Thymus (tissue), 11 donors: ENCODE data around the gene DIO3. TPM values are rescaled to one million over a fixed set of nuclear protein-coding genes. Genes with fewer than 3 reads are reported as not detected.
A peak's percentile ranks its signal among the peaks of the same experiment; 100 is the strongest.

Source experiments
- DNase-seq, 9 donors: peaks; one replicate each; pipeline ENCODE4 v3.0.0-alpha.2; 2013; ENCODE audit warnings: low spot score in 9 of 9, low read depth in 6 of 9, missing footprints in 1 of 9
- H3K27ac ChIP-seq, 2 donors: one replicate each; pipeline ENCODE4 v1.5.1; 2013; ENCODE audit warnings: control low read depth in 1 of 2, low read depth in 1 of 2, low read length in 1 of 2, mild to moderate bottlenecking in 1 of 2, moderate library complexity in 1 of 2
- H3K27me3 ChIP-seq, 2 donors: one replicate each; pipeline ENCODE4 v1.5.1; 2013; ENCODE audit warnings: low read length in 1 of 2; ENCODE audit not compliant: control insufficient read depth in 2 of 2, insufficient read depth in 1 of 2
- H3K36me3 ChIP-seq, 2 donors: one replicate each; pipeline ENCODE4 v1.5.1; 2013; ENCODE audit warnings: low read length in 1 of 2, mild to moderate bottlenecking in 1 of 2, moderate library complexity in 1 of 2; ENCODE audit not compliant: control insufficient read depth in 2 of 2, insufficient read depth in 2 of 2
- H3K4me1 ChIP-seq, 2 donors: one replicate each; pipeline ENCODE4 v1.5.1; 2013; ENCODE audit warnings: low read length in 2 of 2; ENCODE audit not compliant: control insufficient read depth in 2 of 2, insufficient read depth in 2 of 2
- H3K4me3 ChIP-seq, 2 donors: one replicate each; pipeline ENCODE4 v1.5.1; 2013; ENCODE audit warnings: low read length in 2 of 2, control low read depth in 1 of 2, mild to moderate bottlenecking in 1 of 2
- H3K9me3 ChIP-seq, 2 donors: one replicate each; pipeline ENCODE4 v1.5.1; 2013; ENCODE audit warnings: low read length in 1 of 2, mild to moderate bottlenecking in 1 of 2; ENCODE audit not compliant: control insufficient read depth in 2 of 2, insufficient read depth in 1 of 2
- WGBS: extraction: QIAGEN DNeasy Blood & Tissue Kit; methylation state at CpG from one replicate; pipeline ENCODE4 v1.1.7; 2013; 5-methylcytosine and 5-hydroxymethylcytosine counted together
- polyA plus RNA-seq: library from polyadenylated mRNA; stranded (reverse); fragments of 200-250 nt; gene quantifications from one replicate; pipeline ENCODE4 v1.2.3, GENCODE V29; 2013
- total RNA-seq: library from RNA; stranded (reverse); fragments of 120-200 nt; gene quantifications from one replicate; pipeline ENCODE4 v1.2.4, GENCODE V29; 2013
- donor health status: healthy.

Gene DIO3
- total and polyA plus RNA-seq, 2 donors: 0.24 to 0.84 TPM

DNA sequence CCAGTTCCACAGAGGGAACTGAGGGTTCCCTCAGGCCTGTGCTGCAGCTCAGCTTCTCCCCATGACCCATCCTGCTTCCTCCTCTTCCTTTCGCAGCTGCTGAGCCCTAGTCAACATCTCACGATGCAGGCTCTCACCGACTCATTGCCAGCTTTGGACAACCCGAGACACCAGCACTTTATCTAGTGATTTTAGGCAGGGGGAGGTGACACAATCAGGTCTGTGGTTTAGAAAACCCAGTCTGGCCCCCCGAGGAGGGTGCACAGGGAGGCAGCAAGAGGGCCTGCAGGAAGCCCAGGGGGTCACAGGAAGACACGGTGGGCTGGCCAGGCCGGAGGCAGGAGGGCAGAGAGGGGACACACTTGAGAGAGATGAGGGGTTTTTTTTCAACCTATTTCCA lies 35.4 kb downstream of the DIO3 start:
- no peak for DNase-seq
- H3K4me3 ChIP-seq: no peak overlapping the region
- H3K9me3 ChIP-seq: peaks cover 0 to 22% of the 10 kb centered on the region in 2 donors
- H3K36me3 ChIP-seq: no peaks in the 10 kb centered on the region
- peak overlapping the region; percentile 17 to 70 for H3K27ac ChIP-seq
- H3K4me1 ChIP-seq: peaks cover 5 to 11% of the 10 kb centered on the region in 2 donors
- H3K27me3 ChIP-seq: no peaks in the 10 kb centered on the region
- WGBS: 28% methylated on average over 7 of the region's 7 CpGs

GRCh38 chr14:101598159-101598558 lies 36.9 kb downstream of the DIO3 start:
- Histone ChIP-seq H3K27me3 (no peaks in the 10 kb centered on the region), H3K27ac (no peak overlapping the region), H3K9me3 (peaks cover 0 to 22% of the 10 kb centered on the region in 2 donors), H3K4me3 (no peak overlapping the region), H3K36me3 (no peaks in the 10 kb centered on the region), H3K4me1 (peaks cover 5 to 11% of the 10 kb centered on the region in 2 donors)
- DNase-seq: no peak
- 97% methylated on average over 6 of the region's 6 CpGs for whole genome bisulfite sequencing

GRCh38 chr14:101598571-101599233 lies 37.4 kb downstream of the DIO3 start:
- Histone ChIP-seq H3K4me1 (peaks cover 5 to 11% of the 10 kb centered on the region in 2 donors), H3K27ac (no peak overlapping the region), H3K9me3 (peaks cover 0 to 22% of the 10 kb centered on the region in 2 donors), H3K36me3 (no peaks in the 10 kb centered on the region), H3K4me3 (no peak overlapping the region), H3K27me3 (no peaks in the 10 kb centered on the region)
- DNase-seq: no peak
- 84% methylated on average over 9 of the region's 9 CpGs for WGBS

GRCh38 chr14:101599234-101599885 lies 38.1 kb downstream of the DIO3 start:
- H3K27ac ChIP-seq: no peak overlapping the region
- no peak for DNase-seq
- WGBS: 97% methylated on average over 13 of the region's 13 CpGs

DNA sequence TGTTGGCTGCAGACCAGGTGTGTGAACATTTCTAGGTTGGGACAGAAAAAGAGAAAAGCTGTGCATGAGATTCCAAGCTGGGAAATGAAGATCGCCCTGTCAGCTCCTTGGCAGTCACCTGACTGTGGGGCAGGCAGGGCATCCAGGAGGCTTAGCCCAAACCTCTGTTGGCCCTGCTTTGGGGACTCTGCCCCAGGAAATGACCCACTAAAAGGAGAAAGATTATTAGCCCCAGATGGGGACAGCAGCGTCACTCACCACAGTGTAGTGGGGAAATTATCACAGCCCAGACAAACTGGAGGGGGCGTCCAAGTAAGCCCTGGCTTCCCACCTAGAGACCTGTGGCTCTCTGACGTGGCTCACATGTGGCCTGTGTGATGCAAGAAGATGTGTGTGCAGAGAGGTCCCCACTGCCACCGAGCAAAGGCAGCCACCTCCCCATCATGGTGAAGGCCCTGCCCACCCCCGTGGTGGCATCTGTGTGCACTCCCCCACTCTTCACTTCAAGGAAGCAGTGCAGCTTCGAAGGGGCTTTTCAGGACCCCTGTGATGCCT lies 39.1 kb downstream of the DIO3 start:
- no peak for DNase-seq
- WGBS: 90% methylated on average over 7 of the region's 7 CpGs
- Histone ChIP-seq H3K27me3 (peaks cover 0 to 4% of the 10 kb centered on the region in 2 donors), H3K36me3 (no peaks in the 10 kb centered on the region), H3K27ac (no peak overlapping the region), H3K4me1 (peaks cover 5 to 11% of the 10 kb centered on the region in 2 donors), H3K4me3 (no peak overlapping the region), H3K9me3 (peaks cover 0 to 22% of the 10 kb centered on the region in 2 donors)

More at GRCh38 chr14:101599234-101599885, 38.1 kb downstream of the DIO3 start:
- no peaks in the 10 kb centered on the region for H3K27me3 ChIP-seq
- H3K36me3 ChIP-seq: no peaks in the 10 kb centered on the region
- H3K9me3 ChIP-seq: peaks cover 0 to 22% of the 10 kb centered on the region in 2 donors
- H3K4me3 ChIP-seq: no peak overlapping the region
- peaks cover 5 to 11% of the 10 kb centered on the region in 2 donors for H3K4me1 ChIP-seq

GRCh38 chr14:101600891-101601605 lies 39.8 kb downstream of the DIO3 start:
- H3K4me3 ChIP-seq: no peak overlapping the region
- no peaks in the 10 kb centered on the region for H3K36me3 ChIP-seq
- no peak for DNase-seq
- H3K4me1 ChIP-seq: peaks cover 5 to 10% of the 10 kb centered on the region in 2 donors
- WGBS: 95% methylated on average over 12 of the region's 12 CpGs
- H3K27ac ChIP-seq: no peak overlapping the region
- peaks cover 0 to 17% of the 10 kb centered on the region in 2 donors for H3K9me3 ChIP-seq
- H3K27me3 ChIP-seq: peaks cover 0 to 4% of the 10 kb centered on the region in 2 donors

- H3K36me3 ChIP-seq: no peaks in the 10 kb centered on the region
- no peak for DNase-seq
- H3K27me3 ChIP-seq: peaks cover 0 to 4% of the 10 kb centered on the region in 2 donors
- WGBS: 94% methylated on average over 35 of the region's 35 CpGs
- no peak overlapping the region for H3K4me3 ChIP-seq
- peaks cover 0 to 9% of the 10 kb centered on the region in 2 donors for H3K9me3 ChIP-seq
- no peak overlapping the region for H3K27ac ChIP-seq
- peaks cover under 1 to 2% of the 10 kb centered on the region in 2 donors for H3K4me1 ChIP-seq
Observed at GRCh38 chr14:101601606-101602465, 40.5 kb downstream of the DIO3 start.

GRCh38 chr14:101602466-101602840 lies 41.2 kb downstream of the DIO3 start:
- DNase-seq: no peak
- whole genome bisulfite sequencing: 96% methylated on average over 12 of the region's 12 CpGs
- peaks cover 0 to 6% of the 10 kb centered on the region in 2 donors for H3K9me3 ChIP-seq
- no peak overlapping the region for H3K4me3 ChIP-seq
- no peak overlapping the region for H3K27ac ChIP-seq
- no peaks in the 10 kb centered on the region for H3K4me1 ChIP-seq
- peaks cover 0 to 7% of the 10 kb centered on the region in 2 donors for H3K27me3 ChIP-seq
- H3K36me3 ChIP-seq: no peaks in the 10 kb centered on the region
